CD4-positive, alpha-beta T cell (primary cell): Measurements from ENCODE around the gene CABP5. TPM values are rescaled to one million over a fixed set of nuclear protein-coding genes. Genes with fewer than 3 reads are reported as not detected.

ENCODE experiments used
- ATAC-seq: fragments of 200-7000 bp; cut with Tn5 transposase; one replicate; pipeline ENCODE4 v1.10.0; 2022; ENCODE audit warnings: mild to moderate bottlenecking; ENCODE audit not compliant: poor library complexity
- CTCF ChIA-PET: fragments of 350-600 bp; sonication (Branson Sonifier 250); formaldehyde crosslinking; loops from one replicate; lab custom pipeline; 2021; ENCODE audit warnings: antibody characterized with exemption, inconsistent platforms; lab: Charles Lee
- POLR2A ChIA-PET: fragments of 350-600 bp; sonication (Branson Sonifier 250); formaldehyde crosslinking; loops from one replicate; lab custom pipeline; 2021; ENCODE audit warnings: antibody characterized with exemption, inconsistent platforms; lab: Charles Lee
- DNase-seq, 14 experiments: peaks; one replicate each; pipeline ENCODE4 v3.0.0-alpha.2; 2013 to 2020; ENCODE audit warnings: mixed read lengths in 2 of 14
- H3K27ac ChIP-seq, 2 donors: one replicate each; pipeline versions ENCODE4 v1.5.1 to v1.7.0; 2013; ENCODE audit warnings: low read length in 2 of 2, low read depth in 1 of 2, mild to moderate bottlenecking in 1 of 2
- H3K27me3 ChIP-seq, 2 experiments: 1 replicate in 1 of 2; 2 replicates in 1 of 2; pipeline versions ENCODE4 v1.6.1 to v1.7.0; 2013; ENCODE audit warnings: low read length in 2 of 2, control low read depth in 1 of 2, mild to moderate bottlenecking in 1 of 2, moderate library complexity in 1 of 2; ENCODE audit not compliant: insufficient read depth in 2 of 2, control insufficient read depth in 1 of 2
- H3K36me3 ChIP-seq: one replicate; pipeline ENCODE4 v1.6.1; 2013; ENCODE audit warnings: low read length, control low read depth; ENCODE audit not compliant: insufficient read depth
- H3K4me1 ChIP-seq: one replicate; pipeline ENCODE4 v1.6.1; 2013; ENCODE audit warnings: low read length, control low read depth; ENCODE audit not compliant: insufficient read depth
- H3K4me3 ChIP-seq: one replicate; pipeline ENCODE4 v1.5.1; 2013; ENCODE audit warnings: mild to moderate bottlenecking, low read length, moderate library complexity
- H3K9me3 ChIP-seq, 2 experiments: 1 replicate in 1 of 2; 2 replicates in 1 of 2; pipeline versions ENCODE4 v1.6.1 to v1.7.0; 2013; ENCODE audit warnings: low read length in 2 of 2, mild to moderate bottlenecking in 2 of 2, control low read depth in 1 of 2, moderate library complexity in 1 of 2; ENCODE audit not compliant: control insufficient read depth in 1 of 2, insufficient read depth in 1 of 2
- H3K27ac Mint-ChIP-seq: one replicate; pipeline ENCODE4 v1.8.0; 2020; ENCODE audit warnings: mixed read lengths
- H3K27me3 Mint-ChIP-seq: one replicate; pipeline ENCODE4 v1.8.0; 2021; ENCODE audit warnings: mixed read lengths
- H3K36me3 Mint-ChIP-seq: one replicate; pipeline ENCODE4 v1.8.0; 2021; ENCODE audit warnings: low read depth, mixed read lengths
- H3K4me1 Mint-ChIP-seq: one replicate; pipeline ENCODE4 v1.8.0; 2021; ENCODE audit warnings: low read depth, mixed read lengths
- H3K4me3 Mint-ChIP-seq: one replicate; pipeline ENCODE4 v1.8.0; 2020; ENCODE audit warnings: mild to moderate bottlenecking, mixed read lengths
- H3K9me3 Mint-ChIP-seq: one replicate; pipeline ENCODE4 v1.8.0; 2020; ENCODE audit warnings: mixed read lengths
- intact Hi-C, 2 experiments: fragments of 100-400 bp; cut with DNase I in 1 of 2; cut with micrococcal nuclease in 1 of 2; formaldehyde crosslinking; loops; one replicate each; pipeline versions ENCODE4 v1.15.1 to v1.9.0; 2023 to 2025; cut with DNase I, micrococcal nuclease
- total RNA-seq, 174 experiments: library from RNA in 2 of 174; stranded (reverse) in 2 of 174; gene quantifications; one replicate each; pipeline ENCODE4 v1.2.3 and lab custom pipeline; 2021 to 2026
- TF ChIP-seq, protein P1 (sequence below): fragments of 200-600 bp; IDR thresholded peaks from one replicate; pipeline ENCODE4 v1.8.0; 2022; ENCODE audit warnings: antibody characterized with exemption, mild to moderate bottlenecking

The CABP5 gene
- total RNA-seq, 2 experiments from 2014 or later = not detected

- H3K27me3 ChIP-seq = peaks cover 5 to 10% of the 10 kb centered on the region in 2 experiments
- H3K9me3 Mint-ChIP-seq = peaks cover 2% of the 10 kb centered on the region
- H3K4me3 ChIP-seq = no peak overlapping the region
- no peak for ATAC-seq
- no peak overlapping the region for H3K27ac Mint-ChIP-seq
- peaks cover 7 to 18% of the 10 kb centered on the region in 2 experiments for H3K9me3 ChIP-seq
- ChIA-PET CTCF (no interaction called here), POLR2A (no interaction called here)
- no peak for DNase-seq
- H3K4me1 ChIP-seq = no peaks in the 10 kb centered on the region
- no peak overlapping the region for H3K27ac ChIP-seq
- H3K4me1 Mint-ChIP-seq = no peaks in the 10 kb centered on the region
- H3K36me3 ChIP-seq = no peaks in the 10 kb centered on the region
- no peaks in the 10 kb centered on the region for H3K36me3 Mint-ChIP-seq
- peaks cover 54% of the 10 kb centered on the region for H3K27me3 Mint-ChIP-seq
- intact Hi-C loops = no loop called here
- TF ChIP-seq, protein P1, sequence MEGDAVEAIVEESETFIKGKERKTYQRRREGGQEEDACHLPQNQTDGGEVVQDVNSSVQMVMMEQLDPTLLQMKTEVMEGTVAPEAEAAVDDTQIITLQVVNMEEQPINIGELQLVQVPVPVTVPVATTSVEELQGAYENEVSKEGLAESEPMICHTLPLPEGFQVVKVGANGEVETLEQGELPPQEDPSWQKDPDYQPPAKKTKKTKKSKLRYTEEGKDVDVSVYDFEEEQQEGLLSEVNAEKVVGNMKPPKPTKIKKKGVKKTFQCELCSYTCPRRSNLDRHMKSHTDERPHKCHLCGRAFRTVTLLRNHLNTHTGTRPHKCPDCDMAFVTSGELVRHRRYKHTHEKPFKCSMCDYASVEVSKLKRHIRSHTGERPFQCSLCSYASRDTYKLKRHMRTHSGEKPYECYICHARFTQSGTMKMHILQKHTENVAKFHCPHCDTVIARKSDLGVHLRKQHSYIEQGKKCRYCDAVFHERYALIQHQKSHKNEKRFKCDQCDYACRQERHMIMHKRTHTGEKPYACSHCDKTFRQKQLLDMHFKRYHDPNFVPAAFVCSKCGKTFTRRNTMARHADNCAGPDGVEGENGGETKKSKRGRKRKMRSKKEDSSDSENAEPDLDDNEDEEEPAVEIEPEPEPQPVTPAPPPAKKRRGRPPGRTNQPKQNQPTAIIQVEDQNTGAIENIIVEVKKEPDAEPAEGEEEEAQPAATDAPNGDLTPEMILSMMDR = no peak
- no peak overlapping the region for H3K4me3 Mint-ChIP-seq
Measured at GRCh38 chr19:48041877-48042580, 1.9 kb downstream of the CABP5 start.

DNA sequence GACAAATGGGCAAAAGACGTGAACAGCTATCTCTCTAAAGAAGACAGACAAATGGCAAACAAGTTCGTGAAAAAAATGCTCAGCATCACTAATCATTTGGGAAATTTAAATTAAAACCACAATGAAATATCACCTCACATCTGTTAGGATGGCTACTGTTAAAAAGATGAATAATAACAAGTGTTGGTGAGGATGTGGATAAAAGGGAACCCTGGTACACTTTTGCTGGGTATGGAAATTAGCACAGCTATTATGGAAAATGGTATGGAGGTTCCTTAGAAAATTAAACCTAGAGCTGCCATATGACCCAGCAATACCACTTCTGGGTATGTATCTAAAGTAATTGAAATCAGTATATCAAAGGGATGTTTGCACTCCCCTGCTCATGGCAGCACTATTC, 7.1 kb downstream of the CABP5 start:
- POLR2A ChIA-PET = no interaction called here
- H3K27ac Mint-ChIP-seq = no peak overlapping the region
- peaks cover 65% of the 10 kb centered on the region for H3K27me3 Mint-ChIP-seq

DNA sequence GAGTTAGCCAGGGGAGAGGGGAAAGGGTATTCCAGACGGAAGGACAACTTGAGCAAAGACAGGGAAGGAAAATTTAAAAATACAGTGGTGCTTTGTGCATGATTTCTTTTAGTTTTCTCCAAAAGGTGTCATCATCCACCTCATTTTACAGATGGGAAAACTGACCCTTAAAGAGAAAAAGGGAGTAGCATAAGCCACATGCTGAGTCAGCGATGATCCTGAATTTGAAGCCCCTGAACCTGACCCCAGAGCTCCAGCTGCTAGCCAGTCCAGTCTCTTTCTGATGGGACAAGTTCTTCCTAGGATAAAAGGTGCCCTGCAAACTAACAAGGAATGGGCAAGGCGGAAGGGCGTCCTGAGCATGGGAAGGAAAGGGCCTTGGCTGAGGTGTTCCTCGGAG, 10.3 kb downstream of the CABP5 start:
- peaks cover 11% of the 10 kb centered on the region for H3K9me3 Mint-ChIP-seq

More for the DNA sequence above, 7.1 kb downstream of the CABP5 start:
- Mint-ChIP-seq H3K36me3 (no peaks in the 10 kb centered on the region), H3K4me3 (no peak overlapping the region), H3K4me1 (no peaks in the 10 kb centered on the region), H3K9me3 (peaks cover 13% of the 10 kb centered on the region)
- intact Hi-C loops = no loop called here
- H3K27me3 ChIP-seq = peaks cover under 1 to 13% of the 10 kb centered on the region in 2 experiments
- CTCF ChIA-PET = no interaction called here
- H3K27ac ChIP-seq = no peak overlapping the region
- no peak overlapping the region for H3K4me3 ChIP-seq
- DNase-seq (no peak), ATAC-seq (no peak)
- H3K36me3 ChIP-seq = no peaks in the 10 kb centered on the region
- H3K4me1 ChIP-seq = no peaks in the 10 kb centered on the region
- H3K9me3 ChIP-seq = peaks cover 14 to 15% of the 10 kb centered on the region in 2 experiments
- TF ChIP-seq, protein P1 = no peak

More for the DNA sequence above, 10.3 kb downstream of the CABP5 start:
- TF ChIP-seq, protein P1 = no peak
- no peak overlapping the region for H3K27ac ChIP-seq
- Mint-ChIP-seq H3K4me3 (no peak overlapping the region), H3K4me1 (no peaks in the 10 kb centered on the region), H3K27ac (no peak overlapping the region), H3K36me3 (no peaks in the 10 kb centered on the region), H3K27me3 (peaks cover 51% of the 10 kb centered on the region)
- no peak for DNase-seq
- ChIA-PET CTCF (no interaction called here), POLR2A (no interaction called here)
- intact Hi-C loops = no loop called here
- peaks cover 4 to 25% of the 10 kb centered on the region in 2 experiments for H3K27me3 ChIP-seq
- ATAC-seq = no peak
- H3K4me1 ChIP-seq = no peaks in the 10 kb centered on the region
- H3K4me3 ChIP-seq = no peak overlapping the region
- H3K36me3 ChIP-seq = no peaks in the 10 kb centered on the region
- peaks cover 13 to 15% of the 10 kb centered on the region in 2 experiments for H3K9me3 ChIP-seq
